Cerebellar cortex (tissue), 1 donor: Measurements from ENCODE around the gene PYGO2.

ENCODE experiments used
- DNase-seq: peaks from one replicate; pipeline ENCODE4 v3.0.0-alpha.2; 2015; ENCODE audit warnings: low spot score

PYGO2 gene

DNA sequence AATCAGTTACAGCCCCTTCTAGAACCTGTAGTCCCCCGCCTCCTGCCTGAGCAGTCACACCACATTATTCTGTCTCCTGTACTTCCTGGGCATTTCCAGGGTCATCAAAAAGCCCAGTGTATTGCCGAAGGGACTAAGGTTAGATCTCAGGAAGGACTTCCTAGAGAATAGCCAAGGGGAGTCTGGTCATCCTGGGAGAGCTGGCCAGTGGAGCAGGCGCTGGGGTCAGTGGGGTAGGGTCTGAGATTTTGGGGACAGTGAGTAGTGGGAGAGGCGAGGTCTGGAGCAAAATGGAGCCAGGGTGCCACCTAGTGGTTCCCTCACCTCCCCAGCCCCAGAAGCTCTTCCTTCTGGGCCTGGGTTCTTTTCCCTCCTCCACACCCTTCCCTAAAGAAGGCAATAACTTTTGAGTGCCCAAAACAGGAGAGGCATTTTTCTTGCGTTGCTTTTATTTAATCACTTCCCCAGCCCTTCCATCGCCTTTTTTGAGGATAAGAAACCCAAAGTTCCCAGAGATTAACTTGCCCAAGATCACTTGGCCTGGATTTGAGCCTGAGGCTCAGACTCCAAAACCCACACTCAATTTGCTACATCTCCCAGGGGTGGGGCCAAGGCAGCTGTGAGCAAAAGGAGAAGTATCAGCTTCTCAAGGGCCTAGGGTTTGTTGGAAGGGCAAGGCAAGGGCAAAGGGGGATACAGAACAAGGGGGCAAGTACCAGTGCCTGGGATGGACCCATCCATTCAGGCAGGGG lies 17.8 kb downstream of the PYGO2 start:
- DNase-seq: peak; percentile 49

DNA sequence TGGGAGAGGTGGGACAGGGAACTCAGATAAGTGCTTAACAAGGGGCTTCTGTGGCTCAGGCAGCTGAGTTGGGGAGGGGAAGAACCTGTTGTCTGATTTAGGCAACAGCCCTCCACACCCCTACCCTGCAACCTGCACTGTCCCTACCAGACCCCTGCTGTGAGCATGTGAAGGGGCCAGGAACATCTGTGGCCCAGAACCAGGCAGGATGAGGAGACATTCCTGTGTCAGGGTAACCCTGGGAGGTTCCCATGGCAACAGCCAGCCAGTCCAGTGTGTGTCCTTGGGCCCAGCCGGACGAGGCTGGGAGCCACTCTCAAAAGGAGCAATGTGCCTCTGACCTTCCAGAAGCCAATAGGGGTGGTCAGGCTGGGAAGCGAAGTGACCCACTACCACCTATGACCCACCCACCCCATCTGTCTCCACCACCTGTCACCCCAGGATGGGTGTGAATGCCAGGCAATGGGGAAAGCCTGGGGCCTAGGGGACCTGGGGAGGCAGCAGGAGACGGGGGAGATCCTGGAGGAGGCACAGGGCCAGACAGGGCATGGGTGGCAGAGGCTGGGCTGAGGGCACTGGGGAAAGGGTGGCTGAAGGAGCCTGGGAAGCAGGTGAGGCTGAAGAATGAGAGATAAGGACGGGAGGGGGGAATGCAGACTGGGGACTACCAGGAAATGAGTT lies 20.1 kb downstream of the PYGO2 start:
- DNase-seq: peak; percentile 52

DNA sequence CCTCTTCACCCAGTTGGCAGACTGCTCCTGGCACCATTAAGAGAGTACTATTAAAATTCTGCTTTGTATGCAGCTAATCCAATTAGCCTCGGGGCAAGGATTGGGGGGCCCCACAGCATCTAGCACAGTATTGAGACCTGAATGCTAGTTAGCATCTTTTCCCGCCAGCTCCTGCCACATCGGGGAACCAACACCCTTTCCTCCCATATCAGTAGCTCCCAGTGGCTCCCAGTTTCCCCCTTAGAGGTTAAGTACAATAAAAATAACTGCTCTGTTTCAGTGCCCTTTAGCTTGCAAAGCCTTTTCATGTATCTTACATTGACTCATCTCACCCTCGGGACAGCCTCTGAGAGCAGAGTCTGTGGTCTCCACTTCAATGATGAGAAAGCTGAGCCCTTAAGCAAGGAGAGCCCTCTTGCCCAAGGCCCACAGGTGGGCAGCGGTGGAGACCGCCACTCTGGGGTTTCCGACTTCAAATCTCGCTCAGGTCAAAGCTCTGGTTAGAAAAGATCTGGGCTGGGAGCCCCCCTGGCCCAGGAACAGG lies 20.9 kb downstream of the PYGO2 start:
- DNase-seq: no peak

DNA sequence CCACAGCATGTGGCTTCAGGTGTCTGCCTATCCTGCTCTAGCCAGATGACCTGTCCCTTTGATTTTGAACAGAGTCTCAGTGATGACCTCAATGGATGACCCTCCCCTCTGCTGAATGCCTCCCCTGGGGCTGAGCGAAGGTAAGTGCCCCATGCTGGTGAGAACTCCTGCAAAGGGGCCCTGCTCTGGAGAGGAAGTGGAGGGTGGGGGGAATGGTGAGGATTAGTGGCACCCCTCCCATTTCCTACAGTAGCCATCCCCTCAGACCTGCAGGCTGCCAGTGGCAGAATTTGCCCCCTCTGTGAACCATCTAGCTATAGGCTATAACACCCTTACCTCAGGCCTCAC lies 21.4 kb downstream of the PYGO2 start:
- no peak for DNase-seq

DNA sequence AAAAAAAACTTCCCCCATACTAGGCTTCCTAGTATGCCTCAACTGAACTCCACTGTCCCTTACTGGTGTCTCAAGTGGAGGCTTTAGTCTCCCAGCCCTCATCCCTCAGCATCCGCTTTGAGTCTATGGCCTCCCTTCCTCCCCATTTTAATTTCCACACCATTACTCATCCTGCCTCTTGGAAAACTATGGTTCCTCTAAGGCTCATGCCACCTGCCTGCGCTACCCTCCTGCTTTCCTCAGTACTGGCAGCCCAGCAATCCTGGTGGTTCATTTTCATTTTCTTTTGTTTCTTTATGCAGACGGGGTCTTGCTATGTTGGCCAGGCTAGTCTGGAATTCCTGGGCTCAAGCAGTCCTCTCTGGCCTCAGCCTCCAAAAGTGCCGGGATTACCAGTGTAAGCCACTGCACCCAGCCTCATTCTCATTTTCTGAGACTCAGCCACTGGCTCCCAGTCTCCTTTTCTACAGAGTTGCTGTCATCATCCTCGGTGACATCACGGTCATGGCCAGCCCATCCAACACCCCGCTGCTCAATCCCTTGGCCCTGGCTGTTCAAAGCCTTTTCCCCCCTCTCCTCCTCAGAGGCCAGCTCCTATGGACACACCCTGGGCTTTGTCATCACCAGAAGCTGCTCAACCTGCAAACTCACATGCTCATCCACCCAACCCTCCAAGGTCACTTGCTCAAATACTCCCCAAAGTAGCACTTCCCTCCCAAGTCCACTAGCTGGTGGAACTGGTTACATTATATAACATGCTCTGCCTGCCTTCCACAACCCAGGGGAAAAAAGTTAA lies 22.8 kb downstream of the PYGO2 start:
- DNase-seq: no peak

DNA sequence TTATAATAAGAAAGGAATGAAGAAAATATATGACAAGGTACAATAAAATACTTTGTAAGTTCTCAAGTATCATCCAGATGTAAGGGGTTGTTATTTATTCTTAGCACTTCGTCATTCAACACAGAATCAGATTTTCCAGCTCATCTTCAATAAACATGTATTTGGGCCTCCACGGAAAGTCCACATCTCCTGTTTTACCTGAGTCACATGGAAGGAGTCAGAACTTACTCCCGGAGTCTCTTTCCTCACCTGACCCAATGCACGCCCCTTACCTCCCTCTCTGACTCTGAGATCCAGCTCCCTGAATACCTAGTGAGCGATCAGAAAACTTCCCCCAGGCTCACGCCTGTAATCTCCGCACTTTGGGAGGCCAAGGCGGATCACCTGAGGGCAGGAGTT lies 23.6 kb downstream of the PYGO2 start:
- DNase-seq: no peak

DNA sequence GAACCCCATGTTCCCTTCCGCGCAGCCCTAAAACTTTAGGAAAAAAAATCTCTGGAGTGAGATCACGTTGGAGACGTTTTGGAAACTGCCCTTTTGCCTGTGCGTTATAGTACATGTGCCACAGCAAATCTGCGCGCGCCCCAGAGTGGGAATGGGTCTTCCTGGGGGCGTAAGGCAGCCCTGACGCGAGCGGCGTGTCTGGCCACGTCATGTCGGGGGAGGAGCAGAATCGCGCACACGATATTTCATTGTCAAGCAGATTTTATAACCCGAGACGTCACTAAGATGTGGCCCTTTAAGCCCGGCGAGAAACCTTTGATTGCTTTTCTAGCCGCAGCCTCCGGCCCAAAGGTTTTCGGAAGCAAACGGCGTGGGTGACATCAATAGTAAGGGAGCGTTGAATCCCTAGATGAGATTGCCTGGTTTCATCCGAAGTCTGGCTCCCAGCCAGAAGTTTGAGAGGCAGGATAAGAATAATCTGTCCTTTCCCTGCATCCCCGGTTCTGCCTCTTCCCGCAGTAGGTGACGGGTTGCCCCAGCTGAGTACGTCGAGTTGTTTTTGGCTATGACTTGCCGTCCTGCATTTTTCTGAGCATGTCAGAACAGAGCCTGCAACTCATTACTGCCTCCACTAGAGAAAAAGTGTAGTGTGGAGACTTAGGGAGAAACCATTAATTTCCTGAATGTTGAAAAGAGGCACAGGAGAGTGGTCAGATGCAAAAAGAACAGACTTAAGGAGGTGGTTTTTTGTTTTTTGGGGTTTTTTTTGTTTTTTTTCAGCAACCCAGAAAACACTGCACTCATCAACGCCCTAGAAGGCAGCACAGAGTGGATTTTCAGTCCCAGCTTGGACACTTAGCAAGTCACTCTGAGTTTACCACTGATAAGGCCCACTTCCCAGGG lies 24.2 kb downstream of the PYGO2 start:
- peak; percentile 96 for DNase-seq

DNA sequence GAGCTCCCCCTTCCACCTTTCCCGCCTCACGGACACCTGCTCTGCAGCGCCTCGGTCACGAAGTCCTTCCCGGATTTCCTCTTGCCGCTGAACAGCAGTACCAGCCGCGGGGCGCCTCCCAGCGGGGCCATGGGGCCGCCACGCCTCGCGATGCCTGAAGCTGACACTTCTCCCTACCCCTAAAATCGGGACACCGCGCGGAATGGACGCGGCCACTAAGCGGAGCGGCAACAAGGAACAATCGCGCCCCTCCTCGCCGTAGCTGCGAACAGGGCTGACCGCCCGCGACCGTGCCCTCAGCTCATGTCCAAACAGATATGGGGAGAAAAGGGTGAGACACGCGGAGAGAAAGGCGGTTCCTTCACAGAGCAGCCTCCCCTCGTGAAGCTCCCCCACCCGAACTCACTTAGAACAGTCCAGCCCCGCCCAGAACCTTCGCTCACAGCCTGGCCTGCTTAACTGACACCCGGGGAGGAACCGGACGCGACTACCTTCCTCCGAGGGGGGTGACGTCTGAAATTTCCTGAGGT lies 25.0 kb downstream of the PYGO2 start, which contains the start of gene PMVK:
PMVK (minus strand) TSS at position 165 of the 530 bp plus-strand sequence; CDS start at position 131, 34 bp downstream.
- DNase-seq: peak; percentile 97

DNA sequence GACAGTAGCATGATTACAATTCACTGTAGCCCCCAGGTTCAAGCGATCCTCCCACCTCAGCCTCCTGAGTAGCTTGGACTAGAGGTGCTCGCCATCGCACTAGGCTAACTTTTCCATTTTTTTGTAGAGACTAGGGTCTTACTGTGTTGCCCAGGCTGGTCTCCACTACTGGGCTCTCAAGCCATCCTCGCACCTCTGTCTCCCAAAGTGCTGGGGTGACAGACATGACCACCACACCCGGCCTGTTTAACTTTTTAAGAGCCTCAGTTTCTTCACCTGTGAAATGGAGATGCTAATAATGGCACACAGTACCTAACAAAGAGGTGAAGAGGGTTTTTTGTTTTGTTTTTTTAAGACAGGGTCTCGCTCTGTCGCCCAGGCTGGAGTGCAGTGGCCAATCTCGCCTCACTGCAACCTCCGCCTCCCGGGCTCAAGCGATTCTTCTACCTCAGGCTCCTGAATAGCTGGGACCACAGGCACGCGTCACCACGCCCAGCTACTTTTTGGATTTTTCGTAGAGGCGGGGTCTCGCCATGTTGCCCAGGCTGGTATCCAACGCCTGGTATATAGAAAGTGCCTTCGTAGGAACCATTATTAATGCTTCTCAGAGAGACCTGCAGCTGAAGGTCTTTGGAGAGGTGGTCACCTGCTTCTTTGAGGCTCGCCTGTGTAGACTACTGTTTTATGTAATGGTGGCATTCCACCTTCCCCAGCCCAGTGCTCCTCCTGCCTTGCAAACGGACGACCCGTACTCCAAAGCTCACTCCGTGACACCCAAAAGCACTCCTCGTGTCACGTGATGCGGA lies 25.6 kb downstream of the PYGO2 start:
- no peak for DNase-seq

DNA sequence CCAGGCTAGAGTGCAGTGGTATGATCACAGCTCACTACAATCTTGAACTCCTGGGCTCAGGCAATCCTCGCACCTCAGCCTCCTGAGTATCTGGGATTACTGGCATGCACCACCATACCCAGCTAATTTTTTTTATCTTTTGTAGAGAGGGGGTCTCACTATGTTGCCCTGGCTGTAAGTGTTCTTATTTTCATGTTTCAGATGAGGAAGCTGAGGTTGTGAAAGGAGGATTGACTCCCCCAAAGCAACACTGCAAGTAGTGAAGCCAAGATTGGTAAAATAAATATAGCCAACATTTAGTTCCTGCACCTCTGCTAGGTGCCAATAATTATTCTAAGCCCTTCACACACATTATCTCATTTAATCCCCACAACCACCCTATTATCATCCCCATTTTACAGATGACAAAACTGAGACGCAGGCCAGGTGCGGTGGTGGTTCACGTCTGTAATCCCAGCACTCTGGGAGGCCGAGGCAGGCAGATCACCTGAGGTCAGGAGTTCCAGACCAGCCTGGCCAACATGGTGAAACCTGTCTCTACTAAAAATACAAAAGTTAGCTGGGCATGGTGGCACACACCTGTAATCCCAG lies 27.1 kb downstream of the PYGO2 start:
- DNase-seq: no peak

DNA sequence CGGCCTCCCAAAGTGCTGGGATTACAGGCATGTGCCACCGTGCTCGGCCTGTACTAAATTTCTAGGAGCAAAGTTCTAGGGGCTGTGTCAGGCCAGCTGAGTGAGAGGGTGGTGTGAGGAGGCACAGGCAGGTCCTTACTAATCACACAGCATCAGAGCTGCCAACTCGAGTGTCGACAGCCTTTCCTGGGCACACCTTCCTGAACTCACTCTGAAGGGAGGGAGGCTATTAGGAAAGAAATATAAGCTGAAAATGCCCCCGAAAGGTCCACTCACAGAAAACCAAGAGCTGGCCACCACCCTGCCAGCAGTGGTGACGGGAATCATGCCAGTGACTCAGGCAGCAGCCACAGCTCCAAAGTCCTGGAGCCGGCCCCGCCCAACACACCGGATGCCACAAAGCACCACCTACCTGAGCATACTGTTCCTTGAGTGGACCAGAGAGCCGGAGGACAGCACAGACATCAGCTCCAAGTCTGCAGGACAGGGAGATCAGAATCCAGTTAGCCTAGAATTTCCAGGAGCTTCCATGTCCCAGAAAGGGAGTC lies 29.6 kb downstream of the PYGO2 start:
- no peak for DNase-seq

DNA sequence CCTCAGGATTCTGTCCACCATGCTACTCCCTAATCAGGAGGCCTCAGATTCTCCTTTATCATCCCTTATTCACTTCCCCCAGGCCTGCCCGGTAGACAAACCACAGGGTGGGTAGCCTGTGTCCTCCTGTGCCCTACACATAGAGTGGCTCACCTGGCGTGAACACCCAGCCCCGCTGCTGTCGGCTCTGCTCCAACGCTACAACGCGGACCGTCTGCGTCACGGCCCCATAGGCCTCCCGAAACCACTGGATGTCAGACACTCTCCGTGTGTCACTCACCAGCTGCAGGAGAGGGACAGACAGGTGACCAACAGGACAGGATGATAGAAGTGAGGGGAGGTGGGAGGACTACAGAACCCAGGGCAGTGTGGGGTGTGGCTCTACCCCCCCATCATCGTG lies 35.4 kb downstream of the PYGO2 start:
- no peak for DNase-seq

DNA sequence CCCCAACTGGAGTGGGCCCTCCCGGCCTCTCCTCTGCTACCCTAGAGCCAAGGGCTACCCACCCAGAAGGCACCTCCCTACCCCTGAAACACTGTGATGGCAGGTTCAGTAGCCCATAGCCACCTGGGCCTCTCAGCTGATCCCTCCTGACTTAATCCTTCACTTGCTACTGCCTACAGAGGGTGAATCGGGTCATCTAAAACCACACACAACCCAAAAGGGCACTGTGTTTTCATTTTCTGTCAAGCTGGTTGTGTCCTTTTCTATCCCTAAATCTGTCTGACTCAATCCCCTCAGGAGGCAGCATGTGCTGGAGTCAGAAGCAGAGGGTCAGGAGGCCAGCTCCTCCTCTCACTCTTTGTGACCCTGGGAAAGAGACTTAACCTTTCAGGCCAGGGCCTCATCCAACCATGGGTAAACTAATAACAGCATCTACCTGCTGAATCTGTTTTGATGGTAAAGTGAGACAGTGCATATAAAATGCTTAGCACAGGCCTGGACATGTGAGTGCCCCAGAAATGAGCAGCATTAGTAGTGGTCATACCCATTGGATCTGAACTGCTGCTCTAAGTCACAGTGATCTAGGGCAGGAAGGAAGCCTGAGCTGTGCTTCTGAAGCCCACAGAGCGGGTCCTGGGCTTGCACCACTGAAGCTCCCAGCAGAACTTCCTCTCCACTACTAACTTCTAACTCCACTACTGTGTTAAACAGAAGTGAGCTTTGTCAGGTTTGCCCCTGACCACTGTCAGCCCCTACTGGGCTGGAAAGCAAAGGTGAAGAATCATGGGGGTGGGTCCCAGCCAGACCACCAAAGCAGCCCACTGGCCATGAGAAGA lies 36.0 kb downstream of the PYGO2 start:
- DNase-seq: no peak

DNA sequence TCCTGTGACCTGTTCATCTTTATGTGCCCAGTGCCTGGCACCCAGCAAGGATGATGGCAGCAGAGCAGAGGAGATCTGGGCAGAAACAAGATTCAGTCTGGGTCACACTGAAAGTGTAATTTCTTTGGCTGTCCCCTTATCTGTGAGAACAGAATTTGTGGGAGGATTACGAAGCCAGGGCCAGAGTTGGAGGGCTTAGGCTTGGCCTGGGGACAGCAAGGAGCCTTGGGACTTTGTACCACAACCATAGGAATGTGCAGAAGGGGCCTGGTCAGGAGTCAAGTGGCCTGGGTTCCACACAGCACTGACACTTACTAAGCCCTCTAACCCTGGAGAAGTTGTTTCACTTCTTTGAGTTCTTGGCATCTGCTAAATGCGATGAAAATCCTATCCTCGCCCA lies 37.9 kb downstream of the PYGO2 start:
- no peak for DNase-seq

DNA sequence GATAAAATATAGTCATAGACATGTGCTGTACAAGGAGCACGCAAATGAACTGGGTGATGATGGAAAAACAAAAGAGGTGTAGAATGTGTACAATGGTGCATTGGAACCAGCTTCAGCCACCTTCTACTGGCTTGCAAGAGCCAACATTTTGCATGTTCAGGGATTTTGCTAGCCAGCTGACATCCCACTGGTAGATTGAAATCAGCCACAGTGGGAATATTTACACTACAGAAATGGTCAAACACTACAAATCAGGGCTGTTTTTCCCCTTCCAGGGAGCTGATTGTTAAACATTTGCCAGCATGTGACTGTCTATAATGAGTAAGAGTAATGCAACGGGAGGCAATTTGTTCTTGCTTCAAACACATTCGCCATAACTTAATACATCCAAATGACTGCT lies 48.3 kb downstream of the PYGO2 start:
- no peak for DNase-seq

DNA sequence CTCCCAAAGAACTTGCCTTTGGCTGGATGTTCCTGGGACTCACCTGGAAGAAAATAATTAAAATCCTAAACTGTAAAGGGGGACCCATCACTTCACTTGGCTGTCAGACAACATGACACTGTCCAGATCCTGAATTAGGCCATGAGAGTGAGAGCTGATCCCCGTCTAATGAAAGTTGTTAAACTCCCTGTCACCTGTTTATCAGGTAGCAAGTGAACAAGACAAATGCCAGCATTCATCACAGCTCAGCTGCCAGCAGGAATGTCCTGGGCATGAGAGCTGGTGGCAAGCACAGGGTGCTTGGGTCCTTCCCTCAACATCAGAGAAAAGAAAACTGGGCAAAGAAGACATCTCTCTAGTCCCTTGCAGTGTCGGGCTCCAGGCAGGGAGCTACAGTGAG lies 48.8 kb downstream of the PYGO2 start:
- no peak for DNase-seq

DNA sequence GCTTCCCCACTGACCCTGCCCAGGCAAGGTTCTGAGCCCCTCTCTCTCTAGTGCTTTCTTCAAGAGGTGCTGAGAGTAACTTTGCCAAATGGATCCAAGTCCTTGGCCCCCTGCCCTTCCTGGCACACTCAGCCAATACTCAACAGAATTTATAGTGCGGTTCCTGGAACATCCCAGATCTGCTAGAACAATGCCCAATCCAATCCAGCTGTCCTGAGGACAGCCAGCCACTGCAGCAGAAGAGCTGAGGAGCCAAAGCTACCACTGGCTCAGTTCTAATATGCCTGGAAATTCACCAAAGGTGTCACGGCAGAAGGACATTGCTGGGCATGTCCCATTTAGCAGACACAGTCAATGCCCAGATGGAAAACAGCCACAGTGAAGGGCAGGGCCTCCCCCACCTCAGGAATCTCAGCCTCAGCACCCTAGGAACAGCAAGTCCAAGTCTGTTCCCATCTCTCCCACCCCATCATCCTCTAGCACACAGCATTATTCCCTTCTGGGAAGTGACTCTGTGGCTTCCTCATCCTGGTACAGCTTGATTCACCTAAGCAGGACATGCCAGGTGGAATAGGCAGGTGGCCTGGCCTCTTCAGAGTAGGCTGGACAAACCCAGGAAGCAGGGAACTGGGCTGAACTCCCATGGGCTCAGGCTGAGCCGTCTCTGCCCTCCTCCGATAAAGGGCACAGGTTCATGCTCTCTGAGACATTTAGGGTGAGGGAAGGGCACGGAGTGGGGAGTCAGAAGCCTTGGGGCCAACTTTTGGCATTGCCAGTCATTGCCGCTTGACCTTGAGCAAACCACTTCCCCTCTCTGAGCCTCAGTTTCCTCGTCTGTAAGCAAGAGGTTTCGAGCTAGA lies 49.7 kb downstream of the PYGO2 start:
- no peak for DNase-seq

DNA sequence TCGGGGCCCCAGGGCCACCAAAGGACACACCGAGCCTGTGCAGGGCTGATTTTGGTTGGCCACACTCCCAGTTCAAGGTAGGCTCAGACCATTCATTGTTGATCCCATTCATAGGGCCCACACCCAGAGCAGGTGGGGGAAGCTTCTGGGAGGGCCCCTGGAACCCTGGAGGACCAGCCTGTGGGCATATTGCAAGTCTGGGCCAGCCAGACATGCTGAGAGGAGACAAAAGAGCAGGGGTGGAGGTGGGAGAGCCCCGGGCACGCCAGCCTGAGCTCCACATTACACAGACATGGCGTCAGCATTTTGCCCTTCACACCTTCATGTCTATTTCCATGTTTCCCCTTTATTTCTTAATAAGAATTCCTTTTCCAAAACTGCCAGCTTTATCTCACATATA lies 50.7 kb downstream of the PYGO2 start:
- DNase-seq: no peak
